Glomerular endothelial cell (primary cell): Measurements from ENCODE around the gene ATP8B3. TPM values are rescaled to one million over a fixed set of nuclear protein-coding genes. Genes with fewer than 3 reads are reported as not detected.

ENCODE experiments used
- DNase-seq: peaks from one replicate; pipeline ENCODE4 v3.0.0-alpha.2; 2011; ENCODE audit warnings: low read depth, low spot score; ENCODE audit errors: extremely low read depth
- total RNA-seq: library from RNA; depleted of rRNA; stranded (reverse); fragments of >200 nt; gene quantifications from 2 replicates; pipeline ENCODE4 v1.2.3, GENCODE V29; 2015

ATP8B3 gene
- total RNA-seq, 1 donor from 2014 or later, result 1.5 TPM

GRCh38 chr19:1758959-1759903, 52.8 kb downstream of the ATP8B3 start:
- DNase-seq, result no peak

- no peak for DNase-seq
These were observed 53.9 kb downstream of the ATP8B3 start for GRCh38 chr19:1758231-1758577.

- DNase-seq, result no peak
These were observed 54.4 kb downstream of the ATP8B3 start for GRCh38 chr19:1757468-1758230.

GRCh38 chr19:1756705-1757465, 55.2 kb downstream of the ATP8B3 start:
- no peak for DNase-seq

GRCh38 chr19:1756264-1756663, 55.8 kb downstream of the ATP8B3 start:
- no peak for DNase-seq

- no peak for DNase-seq
These were observed 56.5 kb downstream of the ATP8B3 start for GRCh38 chr19:1755467-1756171.

- DNase-seq, result no peak
These were observed 57.2 kb downstream of the ATP8B3 start for GRCh38 chr19:1754636-1755466.

GRCh38 chr19:1754018-1754635, 57.9 kb downstream of the ATP8B3 start:
- no peak for DNase-seq

GRCh38 chr19:1752757-1753728, 59.0 kb downstream of the ATP8B3 start, which contains the start of gene ONECUT3:
Gene ONECUT3, plus strand, starts transcription at chr19:1753506. Its CDS starts 157 bp downstream, at chr19:1753663.
- no peak for DNase-seq

- no peak for DNase-seq
These were observed 59.9 kb downstream of the ATP8B3 start for GRCh38 chr19:1752009-1752756.

GRCh38 chr19:1751367-1752008, 60.6 kb downstream of the ATP8B3 start:
- no peak for DNase-seq

GRCh38 chr19:1750343-1751021, 61.6 kb downstream of the ATP8B3 start:
- no peak for DNase-seq

GRCh38 chr19:1749373-1750342, 62.4 kb downstream of the ATP8B3 start:
- DNase-seq, result no peak

GRCh38 chr19:1748873-1749341, 63.2 kb downstream of the ATP8B3 start:
- DNase-seq, result no peak
